CD4-positive, alpha-beta T cell treated with Interleukin-4 for 4 hours (primary cell): ENCODE data around the gene FAM83D.

Source experiments
- DNase-seq: peaks from one replicate; pipeline ENCODE4 v3.0.0-alpha.2; 2020

The FAM83D gene

GRCh38 chr20:38926142-38926933, at the start of gene FAM83D:
Gene FAM83D (plus strand): TSS chr20:38926417. CDS start chr20:38926443, 26 bp downstream.
- peak; percentile 96 for DNase-seq

- DNase-seq, result no peak
Measured at GRCh38 chr20:38877483-38877882, 48.7 kb upstream of the FAM83D start.

GRCh38 chr20:38878866-38879265, 47.4 kb upstream of the FAM83D start:
- DNase-seq, result no peak

- no peak for DNase-seq
Measured at GRCh38 chr20:38880952-38881735, 45.1 kb upstream of the FAM83D start.

- DNase-seq, result no peak
Measured at GRCh38 chr20:38881806-38882440, 44.3 kb upstream of the FAM83D start.

GRCh38 chr20:38882600-38882999, 43.6 kb upstream of the FAM83D start:
- DNase-seq, result no peak

- no peak for DNase-seq
Measured at GRCh38 chr20:38883081-38883980, 42.9 kb upstream of the FAM83D start.

GRCh38 chr20:38883981-38884733, 42.1 kb upstream of the FAM83D start:
- DNase-seq, result no peak

GRCh38 chr20:38885357-38885756, 40.9 kb upstream of the FAM83D start:
- DNase-seq, result no peak

GRCh38 chr20:38888059-38888831, 38.0 kb upstream of the FAM83D start:
- no peak for DNase-seq

GRCh38 chr20:38889050-38889449, 37.2 kb upstream of the FAM83D start:
- DNase-seq, result no peak

- no peak for DNase-seq
Measured at GRCh38 chr20:38889792-38890496, 36.3 kb upstream of the FAM83D start.

- DNase-seq, result no peak
Measured at GRCh38 chr20:38890497-38890818, 35.8 kb upstream of the FAM83D start.

- DNase-seq, result no peak
Measured at GRCh38 chr20:38892091-38892981, 33.9 kb upstream of the FAM83D start.

GRCh38 chr20:38893056-38893564, 33.1 kb upstream of the FAM83D start:
- peak; percentile 28 for DNase-seq

- DNase-seq, result peak; percentile 73
Measured at GRCh38 chr20:38893565-38894090, 32.6 kb upstream of the FAM83D start.

GRCh38 chr20:38894091-38894847, 31.9 kb upstream of the FAM83D start:
- no peak for DNase-seq
